Spinal cord (tissue), 10 donors: ENCODE results near the gene C3orf33. TPM values are rescaled to one million over a fixed set of nuclear protein-coding genes. Genes with fewer than 3 reads are reported as not detected.

Experiments
- DNase-seq, 6 donors: peaks; one replicate each; pipeline versions ENCODE4 v3.0.0 to v3.0.0-alpha.2; 2013 to 2015; ENCODE audit warnings: low spot score in 6 of 6, low read depth in 4 of 6
- H3K27ac ChIP-seq: one replicate; pipeline ENCODE4 v1.5.1; 2013; ENCODE audit warnings: low read depth, low read length, control low read depth
- H3K27me3 ChIP-seq: one replicate; pipeline ENCODE4 v1.6.1; 2013; ENCODE audit warnings: low read length; ENCODE audit not compliant: control insufficient read depth, insufficient read depth
- H3K36me3 ChIP-seq: one replicate; pipeline ENCODE4 v1.6.1; 2013; ENCODE audit warnings: low read length; ENCODE audit not compliant: control insufficient read depth, insufficient read depth
- H3K4me1 ChIP-seq: one replicate; pipeline ENCODE4 v1.6.1; 2013; ENCODE audit warnings: low read length; ENCODE audit not compliant: control insufficient read depth, insufficient read depth
- H3K4me3 ChIP-seq: one replicate; pipeline ENCODE4 v1.5.1; 2013; ENCODE audit warnings: low read depth, low read length, control low read depth
- H3K9me3 ChIP-seq: one replicate; pipeline ENCODE4 v1.6.1; 2013; ENCODE audit warnings: low read length; ENCODE audit not compliant: control insufficient read depth, insufficient read depth
- WGBS: methylation state at CpG from one replicate; pipeline ENCODE4 v1.1.5; 2013; ENCODE audit warnings: missing lambda C conversion rate; ENCODE audit not compliant: insufficient coverage; 5-methylcytosine and 5-hydroxymethylcytosine counted together
- polyA plus RNA-seq, 2 donors: library from polyadenylated mRNA; unstranded; fragments of 120-200 nt; gene quantifications; one replicate each; pipeline ENCODE4 v1.2.1, GENCODE V29; 2013; ENCODE audit not compliant: insufficient read length in 2 of 2
- total RNA-seq, 2 donors: library from RNA; depleted of rRNA in 1 of 2; stranded (reverse); fragments of 120-200 nt in 1 of 2; fragments of >200 nt in 1 of 2; gene quantifications; one replicate each; pipeline versions ENCODE4 v1.2.3 to v1.2.4, GENCODE V29; 2013 to 2014
- donor health status: healthy.

The C3orf33 gene
- total and polyA plus RNA-seq, 4 donors, result 6.4 to 12.1 (median 10.1) TPM

DNA sequence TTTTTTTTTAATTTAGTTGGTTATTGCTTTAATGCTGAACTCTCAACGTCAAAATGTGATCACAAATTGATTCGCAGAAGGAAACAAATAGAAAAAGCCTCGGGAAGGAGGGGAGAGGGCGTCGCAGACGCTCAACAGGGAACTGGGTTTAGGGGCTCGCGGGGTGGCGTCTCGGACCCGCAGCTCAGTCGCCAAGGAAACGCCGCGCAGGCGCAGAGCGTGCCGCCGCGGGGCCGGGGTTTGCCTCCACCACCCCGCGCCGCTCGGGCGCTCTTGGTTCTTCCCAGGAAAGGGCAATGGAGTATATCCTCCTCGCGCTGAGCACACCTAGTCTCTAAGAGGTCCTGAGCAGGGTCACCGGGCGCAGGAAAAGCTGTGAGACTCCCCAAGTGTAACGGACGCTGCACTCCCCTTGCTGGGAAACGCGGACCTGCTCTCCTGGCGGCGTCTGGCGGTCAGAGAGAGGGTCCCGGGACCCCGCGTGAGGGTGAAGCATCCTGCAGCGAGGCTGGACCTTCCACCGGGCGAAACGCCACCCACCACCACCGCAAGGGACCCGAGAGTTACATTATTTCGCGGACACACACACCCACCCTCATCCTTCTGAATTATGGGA is 62.0 kb downstream of the C3orf33 start:
- under 1% methylated on average over 48 of the region's 48 CpGs for WGBS
- Histone ChIP-seq H3K4me3 (peak overlapping the region; percentile 79), H3K4me1 (peaks cover 20% of the 10 kb centered on the region), H3K27ac (peak overlapping the region; percentile 78), H3K27me3 (peaks cover 6% of the 10 kb centered on the region), H3K9me3 (no peaks in the 10 kb centered on the region), H3K36me3 (no peaks in the 10 kb centered on the region)
- peak in 4 of 6 donors; percentile 67 to 95 (median 82) for DNase-seq

DNA sequence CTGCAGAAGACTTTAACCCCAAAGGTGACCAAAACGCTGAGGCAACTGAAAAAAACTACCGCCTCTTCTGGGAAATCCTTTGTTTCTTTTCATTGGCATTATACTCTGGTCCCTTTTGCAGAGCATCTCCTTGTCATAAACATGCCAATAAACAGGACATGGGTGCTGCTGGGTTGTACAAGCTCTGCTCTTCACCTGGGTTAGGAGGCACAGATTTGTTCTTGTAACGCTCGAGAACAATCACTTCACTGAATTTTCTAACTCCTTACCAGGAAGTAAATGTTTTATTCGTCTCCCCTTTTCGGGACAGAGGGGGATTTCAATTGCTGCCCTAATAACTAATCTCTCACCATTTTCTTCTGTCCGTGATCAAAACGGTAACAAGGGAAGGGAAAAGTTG is 62.5 kb downstream of the C3orf33 start:
- Histone ChIP-seq H3K27me3 (peaks cover 6% of the 10 kb centered on the region), H3K9me3 (no peaks in the 10 kb centered on the region), H3K4me3 (peak overlapping the region; percentile 79), H3K27ac (no peak overlapping the region), H3K4me1 (peaks cover 21% of the 10 kb centered on the region), H3K36me3 (no peaks in the 10 kb centered on the region)
- peak in 1 of 6 donors; percentile 32 for DNase-seq
- 4% methylated on average over 5 of the region's 8 CpGs for WGBS

DNA sequence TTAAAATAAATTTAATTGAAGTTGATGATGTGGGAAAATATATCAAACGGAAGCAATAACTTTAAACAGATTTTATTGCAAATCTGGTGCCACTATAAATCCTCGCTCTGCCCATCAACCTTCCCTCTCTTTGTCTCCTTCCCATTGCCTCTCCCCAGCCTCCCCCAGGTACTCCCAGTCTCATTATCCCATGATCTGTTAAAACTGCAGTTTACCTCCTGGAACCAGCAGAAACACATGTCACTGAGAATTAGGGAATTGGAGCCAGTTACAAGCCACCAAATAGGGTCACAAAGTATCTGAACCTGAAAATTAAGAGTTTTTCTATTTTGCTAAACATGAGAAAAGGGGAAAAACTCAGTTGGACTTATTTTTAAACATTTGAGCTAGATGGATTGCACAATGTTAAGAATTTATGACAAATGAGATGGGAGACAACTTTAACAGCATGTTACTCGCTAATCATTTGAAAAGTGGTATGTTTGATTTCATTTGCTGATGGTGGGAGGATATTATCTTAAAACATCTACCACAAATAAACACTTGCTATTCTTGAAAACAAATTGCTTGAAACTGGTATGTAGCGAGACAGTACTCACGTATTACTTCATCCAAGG is 63.6 kb downstream of the C3orf33 start:
- Histone ChIP-seq H3K36me3 (no peaks in the 10 kb centered on the region), H3K4me1 (peaks cover 26% of the 10 kb centered on the region), H3K9me3 (no peaks in the 10 kb centered on the region), H3K4me3 (no peak overlapping the region), H3K27me3 (peaks cover 5% of the 10 kb centered on the region), H3K27ac (no peak overlapping the region)
- DNase-seq, result peak in 1 of 6 donors; percentile 75
- WGBS, result no CpG with 5 or more reads among the region's 5 CpGs

DNA sequence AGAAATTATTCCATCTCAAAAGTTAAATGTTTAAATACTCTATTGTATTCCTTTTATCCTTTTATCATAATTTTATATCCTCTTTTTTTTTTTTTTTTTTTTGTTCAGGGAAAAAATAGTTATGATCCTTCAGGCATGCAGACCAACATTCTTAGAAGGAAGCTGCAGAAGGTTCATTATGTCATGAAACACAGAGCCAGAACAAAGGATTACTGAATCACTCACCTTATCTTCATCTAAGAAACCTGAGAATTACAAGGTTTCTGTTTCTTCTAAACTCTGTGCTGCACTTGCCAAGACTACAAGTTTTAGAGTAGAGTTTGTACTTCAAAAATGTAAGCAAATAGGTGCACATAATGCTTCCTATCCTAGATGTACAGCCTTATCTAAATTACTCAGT is 64.5 kb downstream of the C3orf33 start:
- Histone ChIP-seq H3K27me3 (peaks cover 3% of the 10 kb centered on the region), H3K4me3 (no peak overlapping the region)
- DNase-seq, result peak in 1 of 6 donors; percentile 31

DNA sequence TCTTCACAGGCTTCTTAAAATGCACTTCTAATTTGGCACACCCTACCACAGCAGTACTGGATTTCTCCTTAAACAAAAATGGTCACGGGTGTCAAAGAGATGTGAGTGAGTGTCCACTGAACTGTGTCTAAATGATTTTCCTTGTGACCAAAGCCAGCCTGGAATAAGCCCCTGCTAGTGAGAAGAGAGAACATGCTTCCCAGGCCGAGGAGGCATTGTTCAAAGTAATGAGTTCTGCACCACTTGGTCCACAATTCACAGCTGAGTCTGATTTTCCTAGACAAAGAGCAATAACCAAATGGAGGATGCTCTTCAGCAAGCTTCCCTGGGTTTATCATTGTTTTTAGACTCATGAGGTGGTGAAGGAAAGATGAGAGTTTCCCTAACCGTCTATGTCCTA is 65.0 kb downstream of the C3orf33 start:
- WGBS, result 20% methylated on average over 1 of the region's 3 CpGs
- Histone ChIP-seq H3K9me3 (no peaks in the 10 kb centered on the region), H3K4me1 (peaks cover 26% of the 10 kb centered on the region), H3K27ac (no peak overlapping the region), H3K4me3 (no peak overlapping the region), H3K36me3 (no peaks in the 10 kb centered on the region), H3K27me3 (peaks cover 3% of the 10 kb centered on the region)
- peak in 2 of 6 donors; percentile 30 to 86 for DNase-seq

More for the DNA sequence above, 64.5 kb downstream of the C3orf33 start:
- Histone ChIP-seq H3K4me1 (peaks cover 26% of the 10 kb centered on the region), H3K27ac (no peak overlapping the region), H3K36me3 (no peaks in the 10 kb centered on the region), H3K9me3 (no peaks in the 10 kb centered on the region)

DNA sequence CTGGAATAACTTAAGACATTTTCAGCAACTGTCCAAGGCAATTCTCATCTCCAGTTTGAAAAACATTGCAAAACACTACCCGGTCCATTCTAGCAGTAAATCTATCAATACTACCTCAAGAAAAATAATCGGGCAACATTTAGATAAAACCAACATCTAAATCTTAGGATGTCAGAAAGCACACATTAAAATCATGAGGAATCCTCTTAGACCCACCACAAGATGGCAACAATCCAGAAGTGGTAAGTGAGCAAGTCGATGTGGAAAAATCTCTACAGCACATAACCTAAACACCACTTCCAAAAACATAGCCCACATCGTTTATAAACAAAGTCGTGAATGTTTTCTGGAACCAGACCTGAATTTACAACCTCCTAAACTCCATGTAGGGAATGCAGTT is 66.9 kb downstream of the C3orf33 start:
- Histone ChIP-seq H3K4me3 (no peak overlapping the region), H3K9me3 (no peaks in the 10 kb centered on the region), H3K27ac (no peak overlapping the region), H3K36me3 (no peaks in the 10 kb centered on the region), H3K27me3 (no peaks in the 10 kb centered on the region), H3K4me1 (peaks cover 15% of the 10 kb centered on the region)
- 49% methylated on average over 2 of the region's 5 CpGs for WGBS
- peak in 1 of 6 donors; percentile 19 for DNase-seq

DNA sequence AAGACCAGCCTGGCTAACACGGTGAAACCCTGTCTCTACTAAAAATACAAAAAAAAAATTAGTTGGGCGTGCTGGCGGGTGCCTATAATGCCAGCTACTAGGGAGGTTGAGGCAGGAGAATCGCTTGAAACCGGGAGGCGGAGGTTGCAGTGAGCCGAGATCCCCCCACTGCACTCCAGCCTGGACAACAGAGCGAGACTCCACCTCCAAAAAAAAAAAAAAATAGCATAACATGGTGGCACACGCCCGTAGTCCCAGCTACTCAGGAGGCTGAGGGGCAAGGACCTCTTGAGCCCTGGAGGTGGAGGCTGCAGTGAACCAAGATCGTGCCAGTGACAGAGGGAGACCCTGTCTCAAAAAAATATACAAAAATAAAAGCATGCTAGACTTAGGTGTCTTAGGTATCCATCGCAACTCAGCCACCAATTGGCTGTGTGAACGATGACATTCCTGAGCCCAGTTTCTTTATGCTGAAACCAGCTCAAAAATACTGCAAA is 67.5 kb downstream of the C3orf33 start:
- Histone ChIP-seq H3K4me1 (peaks cover 13% of the 10 kb centered on the region), H3K9me3 (no peaks in the 10 kb centered on the region), H3K27ac (no peak overlapping the region), H3K36me3 (no peaks in the 10 kb centered on the region), H3K4me3 (no peak overlapping the region), H3K27me3 (no peaks in the 10 kb centered on the region)
- DNase-seq, result no peak
- WGBS, result 76% methylated on average over 8 of the region's 13 CpGs

DNA sequence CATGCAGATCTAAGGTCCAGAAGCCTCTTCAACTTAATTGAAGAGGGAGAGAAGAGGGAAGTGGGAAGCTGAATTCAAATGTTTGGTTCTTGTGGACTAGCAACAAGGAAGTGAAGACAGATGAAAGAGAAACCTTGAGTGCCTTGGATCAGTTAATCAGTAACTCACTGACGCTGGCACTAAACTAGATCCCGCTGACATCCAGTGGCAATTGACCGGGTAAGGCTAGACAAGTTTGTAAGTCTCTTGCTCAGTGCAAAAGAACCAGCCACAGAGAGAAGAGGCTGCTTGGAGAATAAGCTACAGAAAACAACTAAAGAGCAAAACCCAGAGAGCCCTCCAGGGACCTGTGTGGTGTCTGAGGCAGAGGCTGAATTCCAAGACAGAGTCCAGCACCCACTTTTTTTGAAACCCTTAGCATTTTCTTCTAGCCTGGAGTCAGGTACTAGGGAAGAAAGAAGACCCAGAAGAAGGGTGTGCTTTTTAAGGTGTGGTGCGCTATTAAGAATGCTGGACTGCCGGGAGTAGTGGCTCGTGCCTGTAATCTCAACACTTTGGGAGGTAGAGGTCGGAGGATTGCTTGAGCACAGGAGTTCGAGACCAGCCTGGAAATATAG is 68.1 kb downstream of the C3orf33 start:
- no peaks in the 10 kb centered on the region for H3K9me3 ChIP-seq
- 64% methylated on average over 8 of the region's 8 CpGs for WGBS
- no peaks in the 10 kb centered on the region for H3K27me3 ChIP-seq
- H3K4me3 ChIP-seq, result no peak overlapping the region
- H3K27ac ChIP-seq, result no peak overlapping the region
- H3K36me3 ChIP-seq, result no peaks in the 10 kb centered on the region
- DNase-seq, result peak in 2 of 6 donors; percentile 19 to 40
- peaks cover 8% of the 10 kb centered on the region for H3K4me1 ChIP-seq

DNA sequence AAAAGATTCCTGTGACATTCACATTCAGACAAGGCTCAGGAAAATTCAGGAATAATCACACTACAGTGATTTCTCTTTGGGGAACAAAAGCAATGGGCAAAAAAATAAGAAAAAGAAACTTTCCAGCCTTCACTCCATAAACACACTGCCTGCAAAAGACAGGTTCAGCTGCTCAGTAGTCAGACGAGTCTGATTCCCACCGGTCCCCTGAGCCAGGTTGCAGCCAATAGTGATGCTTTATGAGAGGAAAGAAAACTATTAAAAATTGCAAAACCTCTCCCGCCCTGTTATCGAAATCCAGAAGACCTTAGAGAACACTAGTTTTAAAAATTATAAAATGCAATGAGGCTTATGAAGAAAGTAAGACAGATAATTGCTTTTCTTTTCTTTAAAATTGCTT is 69.7 kb downstream of the C3orf33 start:
- H3K9me3 ChIP-seq, result no peaks in the 10 kb centered on the region
- DNase-seq, result peak in 1 of 6 donors; percentile 9
- H3K36me3 ChIP-seq, result no peaks in the 10 kb centered on the region
- no peaks in the 10 kb centered on the region for H3K27me3 ChIP-seq
- no peak overlapping the region for H3K27ac ChIP-seq
- WGBS, result no CpG with 5 or more reads among the region's 4 CpGs
- no peak overlapping the region for H3K4me3 ChIP-seq
- peaks cover 7% of the 10 kb centered on the region for H3K4me1 ChIP-seq
